NK-92 treated with Interleukin-12 subunit alpha and Interleukin-12 subunit beta, amount 100 ng/mL, for 24 hours (cell line): ENCODE data around the gene TRIOBP.

ENCODE experiments used
- DNase-seq: peaks from one replicate; lab custom pipeline; 2025; lab: John Stamatoyannopoulos, UW

TRIOBP gene

DNA sequence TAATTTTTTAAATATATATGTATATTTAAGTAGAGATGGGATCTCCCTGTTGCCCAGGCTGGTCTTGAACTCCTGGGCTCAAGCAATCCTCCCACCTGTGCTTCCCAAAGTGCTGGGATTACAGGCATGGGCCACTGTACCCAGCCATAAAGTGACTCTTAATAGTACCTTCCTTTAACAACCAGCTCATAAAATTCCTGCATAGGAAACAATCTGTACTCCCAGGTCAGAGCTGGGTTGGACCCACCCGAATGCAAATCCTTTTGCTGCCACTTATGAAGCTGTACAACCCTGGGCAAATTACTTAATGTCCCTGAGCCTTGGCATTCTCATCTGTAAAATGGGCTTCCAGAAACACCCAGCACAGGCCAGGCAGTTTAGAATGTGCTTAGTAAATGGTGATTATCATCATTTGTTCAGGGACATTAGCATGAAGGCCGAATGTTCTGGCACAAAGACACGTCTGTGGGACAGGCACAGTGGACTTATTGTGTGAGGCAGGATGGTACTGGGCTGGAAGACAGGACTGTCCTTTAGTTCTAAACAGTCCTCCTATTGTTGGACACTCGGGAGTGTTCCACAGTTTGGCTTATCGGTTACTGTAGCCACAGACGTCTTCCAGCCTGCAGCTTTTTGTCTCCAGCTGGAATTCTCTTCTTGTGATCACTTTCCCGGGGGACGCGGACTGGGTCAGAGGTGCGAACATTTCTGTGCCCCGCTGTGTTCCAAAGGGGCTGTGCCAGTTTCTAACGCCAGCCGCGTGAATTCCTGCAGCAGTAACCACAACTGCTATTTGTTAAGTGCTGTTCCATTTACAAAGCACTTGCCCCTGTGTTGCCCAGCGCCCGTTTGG is 32.4 kb upstream of the TRIOBP start:
- DNase-seq: no peak

DNA sequence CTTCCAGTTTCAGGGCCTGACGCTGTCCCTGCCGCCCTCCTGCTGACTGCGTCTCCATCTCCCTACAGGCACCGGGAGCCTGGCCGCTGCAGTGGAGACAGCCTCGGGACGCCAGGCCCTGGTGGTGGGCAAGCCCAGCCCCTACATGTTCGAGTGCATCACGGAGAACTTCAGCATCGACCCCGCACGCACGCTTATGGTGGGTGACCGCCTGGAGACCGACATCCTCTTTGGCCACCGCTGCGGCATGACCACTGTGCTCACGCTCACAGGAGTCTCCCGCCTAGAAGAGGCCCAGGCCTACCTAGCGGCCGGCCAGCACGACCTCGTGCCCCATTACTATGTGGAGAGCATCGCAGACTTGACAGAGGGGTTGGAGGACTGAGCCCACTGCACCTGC is 31.4 kb upstream of the TRIOBP start:
- DNase-seq: no peak

DNA sequence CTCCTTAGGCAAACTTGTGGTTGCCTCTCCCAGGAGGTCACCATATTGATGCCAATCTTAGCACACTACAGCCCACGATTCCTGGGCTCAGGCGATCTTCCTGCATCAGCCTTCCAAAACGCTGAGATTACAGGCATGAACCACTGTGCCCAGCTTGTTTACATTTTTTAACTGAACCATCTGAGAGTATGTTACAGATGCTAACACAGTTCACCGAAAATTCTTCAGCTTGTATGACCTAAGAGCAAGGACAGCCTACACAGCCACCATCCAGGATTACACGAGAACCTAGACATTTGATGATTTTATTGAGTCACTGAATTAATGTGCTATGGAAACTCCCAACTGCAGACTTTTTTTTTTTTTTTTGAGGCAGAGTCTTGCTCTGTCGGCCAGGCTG is 27.3 kb upstream of the TRIOBP start:
- no peak for DNase-seq

DNA sequence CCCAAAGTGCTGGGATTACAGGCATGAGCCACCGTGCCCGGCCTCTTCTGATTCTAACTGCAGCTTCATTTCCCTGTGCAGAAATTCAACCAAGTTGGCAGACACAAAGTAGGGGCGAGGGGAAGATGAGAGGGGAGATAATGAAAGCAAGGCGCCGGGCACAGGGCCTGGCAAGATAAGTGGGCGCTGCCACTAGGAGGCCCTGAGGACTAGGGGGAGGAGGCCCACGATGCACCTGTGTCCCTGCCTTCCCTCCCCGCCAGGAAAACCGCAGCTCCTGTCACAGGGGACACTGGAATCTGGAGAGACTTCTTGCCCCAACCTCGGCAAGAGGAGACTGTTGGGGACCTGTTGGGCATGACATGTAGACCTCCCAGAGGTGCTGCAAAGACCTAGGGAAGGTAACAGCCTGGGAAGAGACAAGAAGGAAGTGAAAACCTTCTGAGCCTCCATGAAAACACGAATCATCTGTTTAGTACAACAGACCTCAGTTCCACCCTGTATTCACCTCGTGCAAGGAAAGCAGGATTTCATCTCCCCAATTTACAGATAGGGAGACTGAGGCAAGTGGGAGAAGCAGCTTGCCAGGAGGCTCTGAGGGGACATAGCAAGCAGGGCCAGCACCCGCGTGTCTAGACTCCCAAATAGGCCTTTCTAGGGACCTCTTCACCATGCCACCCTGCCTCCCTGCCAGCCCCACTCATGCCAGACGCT is 24.5 kb upstream of the TRIOBP start:
- DNase-seq: no peak

DNA sequence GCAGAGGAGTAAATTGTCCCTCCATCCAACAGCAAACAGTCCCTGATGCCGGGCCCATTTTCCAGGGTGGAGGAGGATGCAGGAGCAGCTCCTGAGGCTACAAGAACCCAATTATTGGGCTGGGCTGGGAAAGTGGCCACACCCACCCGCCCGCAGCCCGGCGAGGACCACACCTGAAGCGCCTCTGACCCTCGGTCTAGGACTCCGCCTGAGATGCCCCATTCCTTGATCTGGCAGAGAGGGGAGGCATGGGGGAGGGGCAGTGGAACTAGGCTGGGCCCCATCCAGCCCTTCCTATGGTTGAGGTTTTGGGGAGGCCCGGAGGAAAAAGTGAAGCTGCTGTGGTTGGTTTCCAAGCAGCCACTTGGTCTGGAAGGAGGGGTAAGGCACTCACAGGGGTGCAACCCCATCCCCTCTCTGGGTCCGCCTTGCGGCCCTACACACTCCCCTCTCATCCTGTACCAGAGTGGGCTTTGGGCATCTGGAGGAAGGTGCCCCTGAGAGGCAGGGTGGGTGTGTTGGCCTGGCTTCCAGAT is 23.9 kb upstream of the TRIOBP start:
- no peak for DNase-seq

DNA sequence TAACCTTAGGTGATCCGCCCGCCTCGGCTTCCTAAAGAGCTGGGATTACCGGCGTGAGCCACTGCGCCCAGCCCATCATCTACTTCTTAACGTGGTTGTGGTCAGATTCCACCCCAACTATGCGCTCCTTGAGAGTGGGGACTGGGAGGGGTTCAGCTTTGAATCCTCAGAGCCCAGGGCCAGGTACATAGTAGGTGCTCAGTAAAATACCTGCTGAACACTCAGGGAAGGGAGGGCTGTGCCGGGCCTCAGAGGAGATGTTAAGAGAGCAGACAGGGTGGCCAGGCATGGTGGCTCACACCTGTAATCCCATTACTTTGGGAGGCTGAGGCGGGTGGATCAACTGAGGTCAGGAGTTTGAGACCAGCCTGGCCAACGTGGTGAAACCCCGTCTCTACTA is 22.6 kb upstream of the TRIOBP start:
- DNase-seq: no peak

DNA sequence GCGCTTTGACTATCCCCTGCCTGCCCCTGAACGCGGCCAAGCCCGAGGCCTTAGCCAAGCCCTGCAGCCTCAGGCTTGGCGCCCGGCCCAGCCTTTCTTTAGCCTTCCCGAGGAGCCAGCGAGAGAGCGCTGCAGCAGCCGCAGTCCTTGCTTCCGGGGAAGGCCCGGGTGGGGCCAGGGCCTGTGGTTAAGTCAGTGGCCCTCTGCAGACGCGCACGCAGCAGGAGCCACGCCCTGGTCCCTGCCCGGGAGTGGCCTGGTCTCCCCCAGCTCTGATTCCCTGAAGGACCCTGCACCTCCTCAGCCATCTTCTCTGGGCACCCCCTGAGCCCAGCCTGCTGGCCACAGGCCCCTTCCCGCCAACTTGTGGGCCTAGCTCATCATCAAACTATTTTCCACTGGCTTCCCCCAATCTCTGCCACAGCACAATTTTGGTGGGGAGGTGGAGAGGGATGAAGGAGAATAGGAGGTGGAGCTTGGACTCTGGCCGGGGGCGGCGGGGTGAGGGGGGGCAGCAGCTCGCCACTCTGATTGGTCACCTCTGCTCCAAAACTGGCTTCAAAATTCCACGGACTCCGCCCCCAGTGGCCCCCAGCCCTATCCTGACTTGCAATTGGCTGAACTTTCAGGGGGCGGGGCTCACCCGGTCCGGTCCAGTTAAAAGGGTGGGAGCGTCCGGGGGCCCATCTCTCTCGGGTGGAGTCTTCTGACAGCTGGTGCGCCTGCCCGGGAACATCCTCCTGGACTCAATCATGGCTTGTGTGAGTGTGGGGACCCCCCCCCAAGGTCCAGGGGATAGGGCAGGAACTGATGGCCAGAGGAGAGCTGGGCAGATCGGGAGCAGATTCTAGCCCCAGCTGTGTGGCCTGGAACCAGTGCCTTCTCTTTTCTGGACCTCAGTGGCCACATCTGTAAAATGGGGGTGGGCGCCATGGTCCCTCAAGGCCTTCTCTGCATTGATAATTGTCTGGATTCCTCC is 21.6 kb upstream of the TRIOBP start, which contains the start of gene LGALS1:
LGALS1 (plus strand) TSS at position 686 of the 979 bp plus-strand sequence; CDS start at position 753, 67 bp downstream.
- peak; percentile 87 for DNase-seq

DNA sequence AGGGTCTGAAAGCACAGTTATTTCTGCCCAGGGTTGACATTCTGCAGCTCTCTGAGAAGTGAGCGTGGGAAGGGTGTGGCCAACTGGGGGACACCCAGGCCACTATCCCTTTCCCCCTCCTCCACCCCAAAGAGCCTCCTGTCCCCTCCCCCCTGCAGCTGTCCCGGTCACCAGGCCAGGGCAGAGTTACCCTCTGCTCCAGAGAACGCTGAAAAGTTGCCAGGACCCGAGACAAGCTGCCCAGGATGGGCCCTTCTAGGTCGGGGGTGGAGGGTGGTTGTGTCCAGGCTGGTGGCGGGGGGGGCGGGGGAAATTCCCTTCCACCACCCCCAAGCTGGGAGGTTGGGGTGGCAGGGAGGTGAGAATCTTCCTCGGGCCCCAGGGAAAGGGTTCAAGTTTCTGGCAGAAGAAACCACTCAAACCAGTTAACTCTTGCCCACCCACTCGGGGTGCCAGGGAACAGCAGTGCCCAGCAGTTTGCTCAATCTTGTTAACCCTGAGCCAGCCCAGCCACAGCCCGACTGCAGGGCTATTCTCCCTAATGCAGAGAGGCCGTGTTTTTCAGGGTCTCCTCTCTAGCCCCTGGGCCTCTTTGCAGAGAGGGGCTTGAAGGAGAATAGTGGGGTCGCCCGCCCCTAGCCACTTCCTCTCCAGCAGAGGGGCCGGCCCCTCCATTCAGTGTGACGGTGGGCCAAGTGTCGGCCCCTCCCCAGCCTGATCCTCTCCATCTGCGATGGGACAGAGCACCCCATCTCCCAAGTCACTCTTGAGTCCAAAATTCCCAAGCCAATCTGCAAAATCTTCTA is 20.7 kb upstream of the TRIOBP start:
- DNase-seq: peak; percentile 57

DNA sequence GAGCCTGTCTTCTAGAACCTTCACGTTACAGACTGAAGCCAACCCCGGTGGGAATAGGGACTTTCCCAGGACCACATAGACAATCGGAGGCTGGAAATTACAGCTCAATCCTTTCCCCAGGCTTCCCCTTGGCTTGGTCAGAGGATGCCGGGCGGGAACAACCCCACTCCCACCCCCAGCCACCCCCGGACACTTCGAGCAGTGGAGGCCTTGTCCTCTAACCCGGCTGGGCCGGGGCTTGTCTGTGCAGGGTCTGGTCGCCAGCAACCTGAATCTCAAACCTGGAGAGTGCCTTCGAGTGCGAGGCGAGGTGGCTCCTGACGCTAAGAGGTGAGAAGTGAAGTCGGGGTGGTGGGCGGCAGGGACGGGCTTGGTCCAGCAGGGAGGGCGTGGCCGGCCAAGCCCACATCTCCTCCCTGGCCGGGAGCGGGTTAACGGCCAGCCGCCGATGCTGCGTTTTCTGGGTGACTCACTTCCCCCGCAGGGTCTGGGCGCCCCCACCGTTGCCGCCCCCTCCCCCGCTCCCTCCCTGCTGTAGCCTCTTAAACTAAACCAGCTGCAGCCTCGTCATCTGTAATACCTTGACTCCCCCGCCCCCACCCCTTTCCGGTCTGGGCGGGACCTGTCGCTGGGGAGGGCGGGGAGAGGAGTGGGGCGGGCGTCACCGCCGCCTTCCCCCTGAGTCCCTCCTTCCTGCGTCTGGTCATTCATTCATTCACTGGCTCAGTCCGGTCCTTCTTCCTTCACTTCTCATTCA is 19.9 kb upstream of the TRIOBP start:
- DNase-seq: peak; percentile 90

DNA sequence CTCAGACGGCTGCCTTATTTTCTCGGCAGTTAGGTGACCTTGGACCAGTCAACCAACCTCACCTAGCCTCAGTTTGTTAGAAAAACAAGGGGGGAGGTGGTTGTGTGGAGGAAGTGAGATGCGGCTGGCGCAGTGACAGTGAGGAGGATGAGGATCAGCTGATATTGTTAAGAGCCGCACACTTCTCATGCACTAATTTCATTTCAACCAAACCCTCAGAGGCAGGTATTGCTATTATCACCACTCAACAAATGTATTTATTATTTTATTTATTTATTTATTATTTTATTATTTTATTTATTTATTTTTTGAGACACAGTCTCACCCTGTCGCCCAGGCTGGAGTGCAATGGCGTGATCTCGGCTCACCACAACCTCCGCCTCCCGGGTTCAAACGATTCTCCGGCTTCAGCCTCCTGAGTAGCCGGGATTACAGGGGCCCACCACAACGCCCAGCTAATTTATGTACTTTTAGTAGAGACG is 19.3 kb upstream of the TRIOBP start:
- DNase-seq: no peak

DNA sequence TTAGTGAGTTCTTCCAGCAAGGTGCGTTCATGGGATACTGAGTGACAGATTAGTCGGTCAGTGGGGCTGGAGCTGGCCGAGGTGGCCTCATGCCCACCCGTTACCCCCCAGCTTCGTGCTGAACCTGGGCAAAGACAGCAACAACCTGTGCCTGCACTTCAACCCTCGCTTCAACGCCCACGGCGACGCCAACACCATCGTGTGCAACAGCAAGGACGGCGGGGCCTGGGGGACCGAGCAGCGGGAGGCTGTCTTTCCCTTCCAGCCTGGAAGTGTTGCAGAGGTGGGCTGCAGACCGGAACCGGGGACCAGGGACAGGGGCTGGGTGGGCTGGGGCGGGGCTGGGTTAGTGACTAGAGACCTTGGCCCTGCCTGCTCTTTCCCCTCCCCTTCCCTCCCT is 18.5 kb upstream of the TRIOBP start:
- DNase-seq: no peak

DNA sequence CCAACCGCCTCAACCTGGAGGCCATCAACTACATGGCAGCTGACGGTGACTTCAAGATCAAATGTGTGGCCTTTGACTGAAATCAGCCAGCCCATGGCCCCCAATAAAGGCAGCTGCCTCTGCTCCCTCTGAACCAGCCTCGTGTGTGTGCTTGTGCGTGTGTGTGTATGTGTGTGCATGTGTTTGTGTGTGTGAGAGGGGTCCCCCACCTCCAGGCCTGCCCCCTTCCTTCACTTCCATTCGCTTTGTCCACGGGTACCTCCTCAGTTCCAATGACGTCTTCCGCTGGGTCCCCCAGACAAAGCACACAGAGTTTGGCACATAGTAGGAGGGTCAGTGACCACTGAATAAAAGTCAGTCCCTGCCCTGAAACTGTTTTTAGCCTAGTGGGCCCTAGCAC is 17.2 kb upstream of the TRIOBP start:
- no peak for DNase-seq

DNA sequence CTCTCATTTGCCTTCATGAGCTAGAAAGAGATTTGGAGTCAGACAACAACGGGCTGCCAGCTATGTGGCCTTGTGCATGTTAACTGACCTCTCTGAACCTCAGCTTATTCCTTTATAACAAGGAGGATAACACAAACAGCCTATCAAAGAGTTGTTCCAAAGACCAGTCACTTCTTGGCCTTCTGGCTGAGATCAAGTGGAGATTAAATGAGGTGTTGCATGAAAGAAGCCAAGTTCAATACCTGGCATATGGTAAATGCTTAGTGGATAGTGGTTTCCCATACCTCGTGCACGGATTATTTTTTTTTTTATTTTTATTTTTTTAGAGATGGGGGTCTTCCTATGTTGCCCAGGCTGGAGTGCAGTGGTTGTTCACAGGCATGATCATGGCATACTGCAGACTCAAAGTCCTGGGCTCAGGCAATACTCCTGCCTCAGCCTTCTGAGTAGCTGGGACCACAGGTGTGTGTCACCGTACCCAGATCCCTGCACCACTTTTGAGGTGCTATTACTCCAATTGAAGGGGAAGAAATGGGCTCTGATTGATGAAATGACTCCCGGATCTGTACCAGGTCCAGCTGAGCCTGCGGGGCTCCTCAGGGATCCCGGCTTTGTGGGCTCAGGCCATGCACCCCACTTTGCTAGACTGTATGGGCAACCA is 16.5 kb upstream of the TRIOBP start:
- no peak for DNase-seq

DNA sequence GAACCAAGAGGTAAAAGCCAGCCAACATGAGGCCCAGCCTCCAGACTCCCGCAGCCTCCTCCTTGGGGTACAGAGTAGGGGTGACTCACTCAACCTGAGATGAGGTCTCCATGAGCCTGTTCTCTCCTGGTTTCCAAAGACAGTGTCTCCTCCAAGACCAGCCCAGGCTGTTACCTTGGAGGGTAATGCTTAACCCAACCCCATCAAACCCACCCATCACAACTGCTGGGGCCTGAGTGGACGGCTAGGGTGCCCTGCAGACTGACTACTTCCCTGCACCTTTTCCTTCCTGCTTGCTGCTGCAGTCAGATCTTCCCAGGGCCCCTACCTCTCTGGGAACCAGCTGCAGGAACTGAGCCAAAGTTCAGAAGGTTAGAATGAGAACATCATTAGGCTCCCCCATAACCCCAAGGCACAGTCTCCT is 15.8 kb upstream of the TRIOBP start:
- no peak for DNase-seq

DNA sequence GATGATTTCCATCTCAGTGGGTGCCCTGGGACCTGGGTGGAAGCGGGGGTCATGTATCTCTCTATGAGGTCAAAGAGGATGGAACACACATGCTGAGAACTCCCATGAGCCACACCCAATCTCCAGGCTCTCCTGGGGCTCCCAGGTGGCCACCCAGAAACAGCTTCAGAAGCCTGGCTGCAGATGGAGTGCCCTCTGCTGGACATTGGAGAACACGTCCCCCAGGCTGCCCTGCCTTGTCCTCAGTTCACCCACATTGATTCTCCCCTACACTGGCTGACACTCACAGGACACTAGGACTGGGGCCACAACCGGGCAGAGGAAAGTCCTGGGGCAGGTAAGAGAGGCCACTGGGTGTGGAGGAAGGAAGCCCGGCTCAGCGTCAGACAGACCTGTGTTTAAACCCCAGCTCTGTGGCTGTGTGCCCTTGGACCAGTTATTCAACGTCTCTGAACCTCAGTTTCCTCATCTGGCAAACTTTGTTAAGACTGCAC is 15.2 kb upstream of the TRIOBP start:
- DNase-seq: peak; percentile 60

DNA sequence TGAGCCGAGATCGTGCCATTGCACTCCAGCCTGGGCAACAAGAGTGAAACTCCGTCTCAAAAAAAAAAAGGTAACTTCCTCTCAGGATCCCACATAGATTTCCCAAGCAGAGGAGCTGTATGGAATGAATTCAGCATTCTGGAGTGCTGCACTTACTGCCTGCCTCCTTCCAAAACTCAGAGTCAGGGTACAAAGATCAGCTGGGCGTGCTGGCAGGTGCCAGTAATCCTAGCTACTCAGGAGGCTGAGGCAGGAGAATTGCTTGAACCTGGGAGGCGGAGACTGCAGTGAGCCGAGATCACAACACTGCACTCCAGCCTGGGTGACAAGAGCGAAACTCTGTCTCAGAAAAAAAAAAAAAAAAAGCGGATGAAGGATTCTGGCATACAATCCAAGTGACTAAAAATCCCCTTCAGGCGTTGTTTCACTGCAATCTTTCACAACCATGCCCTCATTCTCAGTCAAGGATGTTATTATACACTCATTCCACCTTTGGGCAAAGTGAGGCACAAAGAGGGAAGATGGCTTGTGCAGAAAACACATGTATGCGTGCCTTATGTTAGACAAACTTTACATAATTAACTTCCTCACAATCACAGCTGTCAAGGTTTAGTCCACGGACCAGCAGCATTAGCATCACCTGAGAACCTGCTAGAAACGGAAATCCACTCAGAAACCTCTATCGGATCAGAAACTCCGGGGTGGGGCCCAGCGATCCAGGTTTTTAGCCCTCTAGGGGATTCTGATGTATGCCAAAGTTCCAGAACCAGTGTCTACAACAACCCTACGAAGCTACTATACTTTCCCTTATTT is 11.8 kb upstream of the TRIOBP start:
- DNase-seq: no peak

DNA sequence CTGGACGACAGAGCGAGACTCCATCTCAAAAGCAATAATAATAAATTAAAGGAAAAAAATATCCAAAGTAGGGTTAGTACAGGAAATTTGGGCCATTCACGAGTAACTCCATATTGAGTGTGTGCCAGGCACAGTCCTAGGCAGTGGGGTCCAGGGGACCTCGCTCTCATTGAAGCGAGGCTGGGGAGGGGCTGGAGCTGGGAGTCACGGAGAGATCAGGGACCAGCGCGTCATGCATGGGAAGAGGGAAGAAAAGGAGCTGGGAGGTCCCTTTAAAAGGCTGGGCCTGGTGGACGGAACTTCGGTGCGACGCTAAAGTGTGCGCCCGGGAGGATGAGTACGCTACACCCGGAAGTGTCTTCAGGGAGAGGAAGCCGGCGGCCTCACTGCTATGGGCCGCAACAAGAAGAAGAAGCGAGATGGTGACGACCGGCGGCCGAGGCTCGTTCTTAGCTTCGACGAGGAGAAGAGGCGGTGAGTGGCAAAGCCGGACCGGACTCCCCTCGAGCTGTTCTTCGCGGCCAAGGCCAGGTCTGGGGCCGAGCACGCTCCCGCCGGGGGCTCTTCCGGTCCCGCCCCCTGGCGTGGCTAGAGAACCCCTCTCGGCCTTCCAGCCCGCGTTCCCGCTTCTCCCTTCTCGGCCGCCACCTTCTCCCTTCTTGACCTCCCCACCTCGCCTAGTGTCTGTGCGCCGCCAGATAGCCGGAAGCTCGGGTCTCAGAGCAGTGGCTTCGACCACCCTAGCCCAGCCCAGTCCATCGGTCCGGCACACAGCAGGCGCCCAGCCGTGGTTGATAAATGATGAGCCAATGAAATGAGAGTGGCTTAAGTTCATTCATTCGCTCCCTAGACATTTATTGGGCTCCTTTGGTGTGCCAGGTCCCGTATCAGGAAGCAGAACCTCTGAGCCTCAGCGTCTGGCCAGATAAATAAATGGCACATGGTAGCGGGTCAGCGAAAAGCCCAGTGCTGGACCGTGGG is 10.6 kb upstream of the TRIOBP start, which contains the start of gene NOL12:
NOL12 (plus strand) TSS at position 342 of the 981 bp plus-strand sequence; CDS start at position 392, 50 bp downstream.
- peak; percentile 45 for DNase-seq
